ENCODE data around the gene CHST13. TPM values are rescaled to one million over a fixed set of nuclear protein-coding genes. Genes with fewer than 3 reads are reported as not detected.

Gene CHST13, protein sequence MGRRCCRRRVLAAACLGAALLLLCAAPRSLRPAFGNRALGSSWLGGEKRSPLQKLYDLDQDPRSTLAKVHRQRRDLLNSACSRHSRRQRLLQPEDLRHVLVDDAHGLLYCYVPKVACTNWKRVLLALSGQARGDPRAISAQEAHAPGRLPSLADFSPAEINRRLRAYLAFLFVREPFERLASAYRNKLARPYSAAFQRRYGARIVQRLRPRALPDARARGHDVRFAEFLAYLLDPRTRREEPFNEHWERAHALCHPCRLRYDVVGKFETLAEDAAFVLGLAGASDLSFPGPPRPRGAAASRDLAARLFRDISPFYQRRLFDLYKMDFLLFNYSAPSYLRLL
- not detected in 2 replicates for total RNA-seq (2014; rRNA removed; shearing (Covaris generic))

DNA sequence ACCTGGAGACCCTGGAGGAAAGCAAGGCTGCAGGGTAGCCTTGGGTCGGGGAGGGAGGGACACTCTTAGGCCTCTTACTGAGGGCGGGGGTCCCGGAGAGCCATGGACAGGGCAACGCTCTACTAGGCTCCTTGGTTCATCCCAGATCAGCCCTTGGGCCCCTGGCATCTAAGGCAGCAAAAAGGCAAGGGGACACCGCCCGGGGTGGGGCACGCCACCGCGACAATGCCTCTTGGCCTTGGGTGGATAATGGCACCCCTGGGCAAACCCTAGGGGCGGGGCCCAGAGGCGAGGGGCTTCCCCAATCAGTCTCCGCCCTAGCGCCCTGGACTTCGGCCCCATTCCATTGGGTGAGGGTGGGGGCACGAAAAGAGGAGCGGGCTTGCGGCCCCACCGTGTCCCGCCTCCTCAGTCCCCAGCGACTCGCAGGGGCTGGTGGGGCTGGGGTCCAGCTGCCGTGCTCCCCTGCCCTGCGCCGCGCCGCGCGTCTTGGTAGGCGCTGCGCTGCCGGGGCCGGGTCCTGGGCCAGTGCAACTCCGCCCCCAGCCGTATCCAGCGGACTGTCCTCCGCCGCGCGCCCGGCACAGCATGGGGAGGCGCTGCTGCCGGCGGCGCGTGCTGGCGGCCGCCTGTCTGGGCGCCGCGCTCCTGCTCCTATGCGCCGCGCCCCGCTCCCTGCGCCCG, at the start of gene CHST13:
TSS of gene CHST13 (plus strand) at position 411 of the 684 bp plus-strand sequence. CDS start at position 589, 178 bp downstream.
- no peak within 1 kb of the TSS for H3K4me3 ChIP-seq
- no peaks in the 10 kb centered on the region for H3K36me3 ChIP-seq
- no peaks in the 10 kb centered on the region for H3K4me1 ChIP-seq
- no peak within 1 kb of the TSS for H3K27ac ChIP-seq
- no peak for DNase-seq
- no peaks in the 10 kb centered on the region for H3K9me3 ChIP-seq (replicated peaks)
- no peaks in the 10 kb centered on the region for H3K27me3 ChIP-seq

DNA sequence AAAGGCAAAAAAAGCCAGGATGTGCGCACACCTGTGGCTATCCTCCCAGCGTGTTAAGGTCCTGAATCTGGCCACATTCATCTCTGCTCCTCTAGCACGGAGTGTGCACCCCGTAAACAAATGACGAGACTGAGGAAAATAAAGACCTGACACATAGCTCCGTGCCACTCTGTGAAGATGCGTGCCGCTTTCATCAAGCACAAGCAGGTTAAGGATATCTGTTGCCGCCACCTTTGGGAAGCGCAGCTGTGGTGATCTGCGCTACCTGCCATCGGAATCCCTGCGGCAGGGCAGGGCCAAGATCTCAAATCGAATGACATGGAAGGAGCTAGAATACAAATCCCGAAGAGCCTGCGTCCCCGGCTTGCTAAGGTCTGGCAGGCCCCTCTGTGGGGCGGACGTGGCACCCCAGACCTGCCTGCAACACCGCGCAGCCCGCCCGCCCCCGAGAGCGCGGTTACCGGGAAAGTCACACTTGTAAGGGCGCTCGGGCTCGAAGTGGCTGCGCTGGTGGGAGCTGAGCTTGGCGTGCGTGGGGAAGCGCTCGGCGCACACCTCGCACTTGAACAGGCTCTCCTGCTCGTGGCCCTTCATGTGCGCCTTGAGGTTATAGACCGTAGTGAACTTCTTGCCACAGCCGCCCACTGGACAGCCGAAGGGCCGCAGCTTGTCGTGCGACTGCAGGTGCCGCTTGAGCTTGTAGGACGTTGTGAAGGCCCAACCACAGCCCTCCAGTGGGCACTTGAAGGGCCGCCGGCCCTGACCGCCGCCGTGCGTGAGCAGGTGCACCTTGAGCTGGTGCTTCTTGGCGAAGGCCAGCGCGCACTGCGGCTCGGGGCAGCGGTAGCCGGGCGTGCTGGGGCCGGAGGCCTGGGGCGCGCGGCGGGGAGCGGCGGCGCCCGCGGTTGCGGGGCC, 49.2 kb upstream of the CHST13 start:
- Histone ChIP-seq H3K4me3 (peak overlapping the region; percentile 79), H3K27ac (no peak overlapping the region)
- DNase-seq: peak; percentile 30 to 33

DNA sequence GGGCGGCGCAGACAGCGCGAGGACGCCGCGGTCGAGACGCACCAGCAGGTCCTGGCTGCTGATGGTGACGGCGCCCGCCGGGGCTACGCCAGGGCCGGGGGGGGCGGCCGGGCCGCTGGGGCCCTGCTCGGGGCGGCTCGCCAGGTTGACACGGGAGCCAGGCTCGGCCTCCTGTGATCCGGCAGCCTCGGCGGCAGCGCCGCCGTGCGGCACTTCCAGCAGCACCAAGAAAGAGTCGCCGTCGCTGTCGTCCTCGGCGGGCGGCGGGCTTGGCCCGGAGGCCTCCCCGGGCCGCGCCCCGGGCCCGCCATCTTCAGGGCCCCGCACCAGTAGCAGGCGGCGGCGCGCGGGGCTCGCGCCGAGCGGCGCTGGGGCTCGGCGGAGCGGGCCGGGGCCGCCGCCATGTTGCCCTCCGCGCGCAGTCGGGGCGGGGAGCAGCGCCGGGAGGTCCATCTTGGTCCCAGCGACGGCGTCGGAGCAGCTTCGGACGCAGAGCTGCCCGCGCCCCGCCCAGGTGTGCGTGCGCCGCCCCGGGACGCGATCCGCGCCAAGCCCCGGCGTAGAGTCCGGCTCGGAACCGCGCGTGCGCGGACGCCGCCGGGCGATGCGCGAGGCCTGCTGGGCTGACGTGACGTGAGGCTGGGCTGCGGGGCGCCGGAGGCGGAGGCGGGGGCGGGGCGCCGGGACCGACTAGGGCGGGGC, 48.4 kb upstream of the CHST13 start, which contains the start of gene ZXDC:
TSS of gene ZXDC (minus strand) at position 479 of the 702 bp plus-strand sequence. CDS start at position 453, 26 bp downstream.
- Histone ChIP-seq H3K36me3 (peaks cover 9% of the 10 kb centered on the region), H3K27me3 (no peaks in the 10 kb centered on the region), H3K27ac (no peak within 1 kb of the TSS), H3K9me3 (replicated peaks) (no peaks in the 10 kb centered on the region), H3K4me1 (peaks cover 20% of the 10 kb centered on the region), H3K4me3 (peak within 1 kb of the TSS; percentile 79)
- DNase-seq: peak; percentile 88 to 92

More for the DNA sequence above, 49.2 kb upstream of the CHST13 start:
- H3K9me3 ChIP-seq (replicated peaks): no peaks in the 10 kb centered on the region
- peaks cover 20% of the 10 kb centered on the region for H3K4me1 ChIP-seq
- peaks cover 17% of the 10 kb centered on the region for H3K36me3 ChIP-seq
- no peaks in the 10 kb centered on the region for H3K27me3 ChIP-seq

DNA sequence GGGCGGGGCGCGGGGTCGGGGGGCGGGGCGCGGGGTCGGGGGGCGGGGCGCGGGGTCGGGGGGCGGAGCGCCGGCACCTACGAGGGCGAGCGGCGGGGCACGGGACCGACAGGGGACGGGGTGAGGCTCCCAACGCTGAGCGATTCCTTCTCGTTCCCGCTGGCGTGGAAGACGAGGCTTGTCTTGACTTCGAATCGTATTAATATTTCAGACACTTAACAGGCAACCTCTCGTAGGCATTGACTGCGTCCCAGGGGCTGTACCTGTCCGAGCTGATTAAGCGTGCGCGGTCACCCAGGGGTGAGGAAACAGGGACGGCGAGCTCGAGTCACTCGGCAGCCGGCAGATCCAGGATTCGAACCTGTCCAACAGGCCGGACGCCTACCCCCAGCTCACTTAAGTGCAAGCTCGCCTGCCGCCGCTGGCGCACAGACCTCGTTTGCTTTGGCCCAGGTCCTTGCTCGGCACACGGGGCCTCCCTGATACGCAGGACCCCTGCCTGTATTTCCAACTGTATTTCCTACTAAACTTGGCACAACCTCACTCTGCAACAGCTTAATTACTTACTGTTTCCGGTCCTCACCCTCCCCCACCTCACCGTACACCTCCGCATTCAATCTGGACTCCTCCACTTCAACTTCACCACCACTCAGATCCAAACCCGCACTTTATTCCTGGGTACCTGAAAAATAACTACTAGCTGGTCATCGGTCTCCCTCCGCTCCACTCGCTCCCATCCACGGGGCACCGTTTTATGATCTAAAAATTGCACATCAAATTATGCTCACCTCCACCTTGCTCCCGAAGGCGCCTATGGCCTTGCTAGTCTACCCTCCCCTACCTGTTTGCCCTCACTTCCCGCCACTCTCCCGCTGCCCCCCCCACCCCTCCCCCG, 47.5 kb upstream of the CHST13 start:
- Histone ChIP-seq H3K4me1 (peaks cover 20% of the 10 kb centered on the region), H3K27ac (no peak overlapping the region), H3K9me3 (replicated peaks) (no peaks in the 10 kb centered on the region), H3K36me3 (0 out of 2 replicates have a peak, but pooled peaks cover under 1% of the 10 kb centered on the region), H3K27me3 (no peaks in the 10 kb centered on the region), H3K4me3 (peak overlapping the region; percentile 52)
- DNase-seq: peak; percentile 21 to 34

GRCh38 chr3:126477061-126477380, 46.9 kb upstream of the CHST13 start:
- no peak overlapping the region for H3K27ac ChIP-seq
- peaks cover 19% of the 10 kb centered on the region for H3K4me1 ChIP-seq
- H3K27me3 ChIP-seq: no peaks in the 10 kb centered on the region
- H3K4me3 ChIP-seq: no peak overlapping the region
- no peaks in the 10 kb centered on the region for H3K36me3 ChIP-seq
- DNase-seq: no peak
- H3K9me3 ChIP-seq (replicated peaks): no peaks in the 10 kb centered on the region

DNA sequence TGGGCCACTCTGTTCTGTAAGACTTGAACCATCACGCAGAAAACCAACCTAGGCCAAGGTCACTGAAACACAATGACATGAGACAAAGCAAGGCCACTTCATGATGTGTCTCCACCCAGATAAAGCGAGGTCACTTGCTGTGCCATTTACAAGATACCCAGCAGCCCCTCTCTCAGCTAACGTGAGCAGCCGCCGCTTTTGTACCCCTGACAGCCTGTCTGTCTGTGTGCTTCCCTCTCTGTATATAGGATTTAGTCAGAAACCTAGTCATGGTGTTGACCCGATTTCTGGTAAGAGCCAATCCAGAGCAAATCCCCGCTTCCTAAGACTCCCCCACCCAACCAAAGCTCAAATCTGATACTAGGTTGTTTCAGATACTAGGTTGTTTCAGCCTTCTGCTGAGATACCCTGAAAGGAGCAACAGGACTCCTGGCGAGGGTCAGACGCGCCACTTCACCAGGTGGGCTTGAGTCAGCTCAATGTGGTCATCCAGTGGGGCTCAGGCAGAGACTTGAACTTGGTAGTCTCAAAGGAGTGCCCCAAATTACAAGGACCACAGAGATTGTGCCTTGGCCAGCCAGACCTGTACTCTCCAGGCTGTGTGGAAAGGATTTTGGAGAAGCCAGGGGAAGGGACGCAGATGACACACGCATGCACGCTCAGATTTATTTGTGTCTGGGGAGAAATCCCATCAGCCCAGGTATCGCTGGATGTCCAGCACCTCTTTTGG, 45.2 kb upstream of the CHST13 start:
- Histone ChIP-seq H3K27me3 (no peaks in the 10 kb centered on the region), H3K9me3 (replicated peaks) (no peaks in the 10 kb centered on the region), H3K4me1 (peaks cover 10% of the 10 kb centered on the region), H3K4me3 (no peak overlapping the region), H3K36me3 (no peaks in the 10 kb centered on the region), H3K27ac (no peak overlapping the region)
- no peak for DNase-seq

DNA sequence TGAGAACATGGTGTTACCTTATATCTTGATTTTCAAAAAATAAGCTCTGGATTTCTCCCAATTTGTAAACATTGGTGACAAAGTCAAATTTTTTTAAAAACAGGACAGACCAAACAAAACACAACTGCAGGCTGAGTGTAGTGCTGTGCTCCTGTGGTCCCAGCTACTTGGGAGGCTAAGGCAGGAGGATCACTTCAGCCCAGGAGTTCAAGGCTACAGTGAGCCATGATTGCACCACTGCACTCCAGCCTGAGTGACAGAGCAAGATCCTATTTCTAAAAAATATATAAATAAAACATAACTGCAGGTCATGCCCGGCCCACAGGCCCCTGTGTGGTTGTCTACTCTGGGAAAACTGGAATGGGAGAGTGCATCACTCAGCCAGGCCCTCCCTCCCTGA, 44.3 kb upstream of the CHST13 start:
- H3K27me3 ChIP-seq: no peaks in the 10 kb centered on the region
- no peaks in the 10 kb centered on the region for H3K9me3 ChIP-seq (replicated peaks)
- H3K36me3 ChIP-seq: no peaks in the 10 kb centered on the region
- no peak overlapping the region for H3K4me3 ChIP-seq
- no peak for DNase-seq
- no peak overlapping the region for H3K27ac ChIP-seq
- H3K4me1 ChIP-seq: peaks cover 6% of the 10 kb centered on the region

GRCh38 chr3:126480206-126480605, 43.7 kb upstream of the CHST13 start:
- Histone ChIP-seq H3K4me3 (no peak overlapping the region), H3K9me3 (replicated peaks) (no peaks in the 10 kb centered on the region), H3K27me3 (no peaks in the 10 kb centered on the region), H3K36me3 (no peaks in the 10 kb centered on the region), H3K4me1 (peaks cover 6% of the 10 kb centered on the region), H3K27ac (no peak overlapping the region)
- no peak for DNase-seq

- no peak overlapping the region for H3K4me3 ChIP-seq
- no peaks in the 10 kb centered on the region for H3K9me3 ChIP-seq (replicated peaks)
- peaks cover 6% of the 10 kb centered on the region for H3K4me1 ChIP-seq
- H3K27me3 ChIP-seq: no peaks in the 10 kb centered on the region
- H3K27ac ChIP-seq: no peak overlapping the region
- H3K36me3 ChIP-seq: no peaks in the 10 kb centered on the region
- no peak for DNase-seq
Measured at GRCh38 chr3:126480861-126481260, 43.1 kb upstream of the CHST13 start.

DNA sequence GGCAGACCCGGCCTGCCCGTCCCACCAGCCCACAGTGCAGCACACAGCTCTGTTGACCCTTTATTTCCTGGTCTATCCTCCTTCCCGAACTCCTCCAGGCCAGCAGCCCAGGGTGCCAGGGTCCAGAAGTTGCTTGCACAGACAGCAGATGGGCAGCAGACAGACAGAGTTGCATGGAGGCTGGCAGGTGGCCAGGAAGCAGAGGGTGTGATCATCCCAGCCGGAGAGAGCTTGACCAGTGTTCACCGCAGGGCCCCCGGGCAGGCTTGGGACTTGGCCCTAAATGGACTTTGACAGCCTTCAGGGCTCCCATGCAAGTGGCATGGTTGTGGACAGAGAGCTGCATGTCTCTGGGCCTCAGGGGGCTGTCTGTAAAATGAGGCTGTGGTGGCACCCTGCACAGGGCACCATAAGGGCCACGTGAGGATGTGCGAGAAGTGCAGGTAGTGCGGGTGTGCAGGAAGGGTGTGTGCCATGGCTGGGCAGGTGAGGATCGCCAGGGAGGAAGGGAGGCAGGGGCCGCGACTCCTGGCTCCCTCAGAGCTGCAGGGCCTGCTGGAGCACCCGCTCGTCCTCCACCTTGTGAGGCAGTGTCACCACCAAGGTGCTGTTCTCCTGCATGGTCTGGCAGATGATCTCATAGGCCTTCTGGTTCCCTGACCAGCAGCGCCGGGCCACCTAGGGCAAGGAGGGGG, 42.0 kb upstream of the CHST13 start:
- Histone ChIP-seq H3K36me3 (no peaks in the 10 kb centered on the region), H3K9me3 (replicated peaks) (no peaks in the 10 kb centered on the region), H3K27me3 (no peaks in the 10 kb centered on the region), H3K4me1 (peaks cover 12% of the 10 kb centered on the region), H3K4me3 (no peak overlapping the region), H3K27ac (no peak overlapping the region)
- peak; percentile 53 to 55 for DNase-seq

GRCh38 chr3:126482503-126483255, 41.3 kb upstream of the CHST13 start:
- no peak for DNase-seq
- no peak overlapping the region for H3K4me3 ChIP-seq
- peaks cover 13% of the 10 kb centered on the region for H3K4me1 ChIP-seq
- H3K27ac ChIP-seq: no peak overlapping the region
- H3K27me3 ChIP-seq: no peaks in the 10 kb centered on the region
- no peaks in the 10 kb centered on the region for H3K9me3 ChIP-seq (replicated peaks)
- no peaks in the 10 kb centered on the region for H3K36me3 ChIP-seq

DNA sequence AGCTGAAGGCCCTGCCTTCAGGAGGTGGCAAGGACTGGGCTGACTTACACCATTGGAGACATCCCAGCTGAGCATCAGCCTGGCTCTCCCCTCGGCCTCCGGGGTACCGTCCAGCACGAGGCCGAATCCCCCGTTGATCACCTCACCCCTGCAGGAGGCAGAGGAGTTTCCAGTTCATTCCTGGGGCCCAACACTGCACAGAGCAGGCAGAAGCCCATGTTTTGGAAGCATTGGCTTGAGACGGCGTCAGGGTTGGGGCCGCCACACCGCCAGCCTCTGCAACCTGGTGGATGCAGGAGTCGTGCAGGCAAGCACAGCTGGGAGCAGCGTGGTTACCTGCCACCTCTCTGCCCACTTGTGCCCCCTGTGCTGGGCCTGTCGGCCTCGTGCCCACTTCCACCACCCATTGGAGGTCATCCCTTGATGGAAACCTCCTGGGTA, 40.6 kb upstream of the CHST13 start:
- Histone ChIP-seq H3K27ac (no peak overlapping the region), H3K9me3 (replicated peaks) (no peaks in the 10 kb centered on the region), H3K4me3 (no peak overlapping the region), H3K36me3 (no peaks in the 10 kb centered on the region), H3K4me1 (peaks cover 13% of the 10 kb centered on the region), H3K27me3 (no peaks in the 10 kb centered on the region)
- no peak for DNase-seq

Data from SJCRH30 (cell line).